NCI-H748 treated with DMSO at 0.1 percent for 48 hours (cell line): ENCODE measurements around the gene WWC2.
"Not testable (repeated sequence)": the region's sequence is repeated elsewhere in the genome, so short reads cannot be mapped to it uniquely, and the experiment has no call there.

ENCODE experiments used
- DNase-seq: peaks from one replicate; lab custom pipeline; 2025; lab: John Stamatoyannopoulos, UW

The WWC2 gene

GRCh38 chr4:183142571-183143550 is 43.8 kb downstream of the WWC2 start:
- DNase-seq, result no peak

- DNase-seq, result no peak
These were observed 45.7 kb downstream of the WWC2 start for GRCh38 chr4:183144787-183145186.

- DNase-seq, result no peak
These were observed 46.7 kb downstream of the WWC2 start for GRCh38 chr4:183145773-183146172.

- DNase-seq, result no peak
These were observed 47.4 kb downstream of the WWC2 start for GRCh38 chr4:183146478-183146877.

GRCh38 chr4:183147196-183147595 is 48.1 kb downstream of the WWC2 start:
- DNase-seq, result no peak

- no peak for DNase-seq
These were observed 48.9 kb downstream of the WWC2 start for GRCh38 chr4:183147983-183148382.

- DNase-seq, result no peak
These were observed 50.8 kb downstream of the WWC2 start for GRCh38 chr4:183149616-183150539.

DNA sequence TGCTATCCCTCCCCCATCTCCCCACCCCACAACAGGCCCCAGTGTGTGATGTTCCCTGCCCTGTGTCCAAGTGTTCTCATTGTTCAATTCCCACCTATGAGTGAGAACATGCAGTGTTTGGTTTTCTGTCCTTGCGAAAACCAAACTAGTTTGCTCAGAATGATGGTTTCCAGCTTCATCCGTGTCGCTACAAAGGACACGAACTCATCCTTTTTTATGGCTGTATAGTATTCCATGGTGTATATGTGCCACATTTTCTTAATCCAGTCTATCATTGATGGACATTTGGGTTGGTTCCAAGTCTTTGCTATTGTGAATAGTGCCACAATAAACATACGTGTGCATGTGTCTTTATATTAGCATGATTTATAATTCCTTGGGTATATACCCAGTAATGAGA is 51.6 kb downstream of the WWC2 start:
- not testable (repeated sequence) for DNase-seq

DNA sequence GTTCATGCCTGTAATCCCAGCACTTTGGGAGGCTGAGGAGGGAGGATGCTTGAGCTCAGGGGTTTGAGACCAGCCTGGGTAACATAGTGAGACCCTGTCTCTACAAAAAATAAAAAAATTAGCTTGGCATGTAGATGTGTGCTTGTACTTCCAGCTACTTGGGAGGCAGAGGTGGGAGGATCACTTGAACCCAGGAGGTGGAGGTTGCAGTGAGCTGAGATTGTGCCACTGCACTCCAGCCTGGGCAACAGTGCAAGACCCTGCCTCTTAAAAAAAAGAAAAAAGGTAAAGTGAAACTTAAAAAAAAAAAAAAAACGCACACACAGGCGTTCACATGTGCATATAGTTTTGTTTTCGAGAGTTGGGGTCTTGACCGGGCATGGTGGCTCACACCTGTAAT is 53.2 kb downstream of the WWC2 start:
- DNase-seq, result not testable (repeated sequence)

- DNase-seq, result no peak
These were observed 54.3 kb downstream of the WWC2 start for GRCh38 chr4:183153190-183153916.

GRCh38 chr4:183154701-183155391 is 55.8 kb downstream of the WWC2 start:
- no peak for DNase-seq

- DNase-seq, result no peak
These were observed 56.6 kb downstream of the WWC2 start for GRCh38 chr4:183155450-183156184.

GRCh38 chr4:183157215-183157614 is 58.2 kb downstream of the WWC2 start:
- no peak for DNase-seq

GRCh38 chr4:183158062-183158461 is 59.0 kb downstream of the WWC2 start:
- no peak for DNase-seq

DNA sequence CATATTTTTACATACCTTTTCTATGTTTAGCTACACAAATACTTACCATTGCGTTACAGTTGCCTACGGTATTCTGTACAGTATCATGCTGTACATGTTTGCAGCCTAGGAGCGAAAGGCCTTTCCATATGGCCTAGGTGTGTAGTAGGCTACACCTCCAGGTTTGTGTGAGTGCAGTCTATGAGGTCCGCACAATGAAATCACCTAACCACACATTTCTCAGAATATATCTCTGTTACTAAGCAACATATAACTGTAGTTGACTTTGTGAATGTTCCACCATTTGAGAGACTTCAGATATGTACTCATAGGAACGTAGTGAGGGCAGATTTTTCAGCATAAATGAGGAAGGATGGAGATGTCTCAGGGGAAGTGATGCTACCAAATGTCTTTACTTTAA is 62.6 kb downstream of the WWC2 start:
- no peak for DNase-seq

- DNase-seq, result no peak
These were observed 64.1 kb downstream of the WWC2 start for GRCh38 chr4:183163135-183163534.

DNA sequence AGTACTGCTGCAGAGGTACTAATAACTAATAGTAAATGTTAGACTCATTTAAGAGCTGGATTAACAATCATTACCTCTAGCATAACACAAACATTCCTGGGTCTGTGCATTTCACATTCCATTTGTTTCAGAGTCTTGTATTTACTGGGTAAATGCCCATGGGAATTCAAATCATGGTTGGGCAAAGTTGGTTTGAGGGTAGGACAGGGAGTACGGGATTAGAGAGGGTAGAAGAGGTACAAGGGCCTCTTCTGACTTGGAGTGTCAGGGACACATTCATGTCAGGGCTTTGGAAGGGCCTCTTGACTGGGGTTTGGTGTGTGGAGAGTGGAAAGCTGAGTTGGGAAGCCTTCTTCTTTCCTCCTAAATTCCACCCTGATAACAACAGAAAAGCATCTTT is 65.9 kb downstream of the WWC2 start:
- DNase-seq, result no peak

- DNase-seq, result no peak
These were observed 66.3 kb downstream of the WWC2 start for GRCh38 chr4:183165376-183165775.

GRCh38 chr4:183170894-183171293 is 71.8 kb downstream of the WWC2 start:
- DNase-seq, result no peak

GRCh38 chr4:183171484-183172267 is 72.6 kb downstream of the WWC2 start:
- DNase-seq, result no peak
